AG04449 (cell line): Measurements from ENCODE around the gene NRK.
"Not testable (repeated sequence)": the region's sequence is repeated elsewhere in the genome, so short reads cannot be mapped to it uniquely, and the experiment has no call there.

Experiments
- CTCF ChIA-PET: fragments of 350-600 bp; formaldehyde crosslinking; extraction: SDS; loops from one replicate; lab custom pipeline; 2021; ENCODE audit warnings: antibody characterized with exemption; lab: Yijun Ruan, JAX
- POLR2A ChIA-PET: fragments of 400-600, 350-600 bp; formaldehyde crosslinking; extraction: SDS; loops from one replicate; lab custom pipeline; 2020; ENCODE audit warnings: antibody characterized with exemption, inconsistent platforms; lab: Yijun Ruan, JAX
- DNase-seq: peaks from one replicate; pipeline ENCODE4 v3.0.0-alpha.2; 2010; ENCODE audit warnings: low read depth, low spot score
- H3K4me3 ChIP-seq: 2 replicates; pipeline ENCODE4 v1.5.1; 2011; ENCODE audit warnings: low read depth, mild to moderate bottlenecking, control low read depth, low read length
- CTCF ChIP-seq: IDR thresholded peaks from one replicate; pipeline ENCODE4 v1.5.1; 2011; ENCODE audit warnings: mild to moderate bottlenecking, moderate library complexity, low read length, control low read depth, inconsistent platforms; ENCODE audit not compliant: insufficient read depth; ENCODE audit errors: missing control alignments

The NRK gene

GRCh38 chrX:105845631-105846030 lies 23.3 kb downstream of the NRK start:
- DNase-seq: no peak
- no peak overlapping the region for H3K4me3 ChIP-seq
- ChIA-PET POLR2A (no interaction called here), CTCF (no interaction called here)
- no peak for TF ChIP-seq CTCF

GRCh38 chrX:105850100-105850499 lies 27.8 kb downstream of the NRK start:
- DNase-seq, POLR2A ChIA-PET, CTCF ChIA-PET, H3K4me3 ChIP-seq: not testable (repeated sequence)

- DNase-seq: no peak
- CTCF ChIA-PET: no interaction called here
- TF ChIP-seq CTCF: no peak
- no peak overlapping the region for H3K4me3 ChIP-seq
- POLR2A ChIA-PET: no interaction called here
Measured at GRCh38 chrX:105865709-105866108, 43.4 kb downstream of the NRK start.

- H3K4me3 ChIP-seq: no peak overlapping the region
- CTCF ChIA-PET: no interaction called here
- TF ChIP-seq CTCF: no peak
- DNase-seq: no peak
- POLR2A ChIA-PET: no interaction called here
Measured at GRCh38 chrX:105869701-105870100, 47.4 kb downstream of the NRK start.

- ChIA-PET POLR2A (no interaction called here), CTCF (no interaction called here)
- no peak overlapping the region for H3K4me3 ChIP-seq
- DNase-seq: no peak
- no peak for TF ChIP-seq CTCF
Measured at GRCh38 chrX:105870445-105870844, 48.1 kb downstream of the NRK start.

GRCh38 chrX:105872941-105873340 lies 50.6 kb downstream of the NRK start:
- ChIA-PET POLR2A (no interaction called here), CTCF (no interaction called here)
- DNase-seq: no peak
- no peak overlapping the region for H3K4me3 ChIP-seq
- no peak for TF ChIP-seq CTCF

- H3K4me3 ChIP-seq: no peak overlapping the region
- no peak for TF ChIP-seq CTCF
- ChIA-PET POLR2A (no interaction called here), CTCF (no interaction called here)
- DNase-seq: no peak
Measured at GRCh38 chrX:105874790-105875189, 52.5 kb downstream of the NRK start.
